GM12874 (cell line): ENCODE results near the gene KIRREL3.

Experiments
- TF ChIP-seq, protein P1 (sequence below): IDR thresholded peaks from 2 replicates; pipeline ENCODE4 v1.5.1; 2011; ENCODE audit warnings: low read depth, mild to moderate bottlenecking, control low read depth, low read length, moderate library complexity; ENCODE audit not compliant: insufficient read depth

KIRREL3 gene

DNA sequence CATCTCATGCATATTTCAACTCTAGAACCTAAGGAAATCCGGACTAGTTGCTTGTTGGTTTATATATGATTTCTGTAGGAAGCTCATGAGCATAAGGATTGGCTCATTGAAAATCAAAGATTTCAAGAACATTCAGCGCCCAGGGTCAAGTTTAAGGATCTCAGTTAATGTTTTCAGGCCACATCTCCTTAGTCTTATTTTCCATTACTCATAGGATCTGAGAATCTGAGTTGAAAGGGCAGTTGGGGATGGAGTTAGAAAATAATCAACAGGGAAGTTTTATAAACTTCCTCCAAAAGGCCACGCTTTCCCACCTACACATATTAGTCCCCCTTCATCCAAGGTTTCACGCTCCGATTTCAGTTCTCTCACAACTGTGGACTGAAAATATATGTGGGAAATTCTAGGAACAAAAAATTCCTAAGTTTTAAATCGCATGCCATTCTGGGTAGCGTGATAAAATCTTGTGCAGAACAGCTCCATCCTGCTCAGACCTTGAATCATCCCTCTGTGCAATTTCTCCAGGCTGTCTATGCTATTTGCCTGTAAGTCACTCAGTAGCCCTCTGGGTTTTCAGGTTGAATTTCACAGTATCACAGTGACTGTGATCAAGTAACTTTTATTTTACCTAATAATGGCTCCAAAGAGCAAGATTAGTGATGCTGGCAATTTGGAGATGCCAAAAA is 160.2 kb downstream of the KIRREL3 start:
- TF ChIP-seq, protein P1, sequence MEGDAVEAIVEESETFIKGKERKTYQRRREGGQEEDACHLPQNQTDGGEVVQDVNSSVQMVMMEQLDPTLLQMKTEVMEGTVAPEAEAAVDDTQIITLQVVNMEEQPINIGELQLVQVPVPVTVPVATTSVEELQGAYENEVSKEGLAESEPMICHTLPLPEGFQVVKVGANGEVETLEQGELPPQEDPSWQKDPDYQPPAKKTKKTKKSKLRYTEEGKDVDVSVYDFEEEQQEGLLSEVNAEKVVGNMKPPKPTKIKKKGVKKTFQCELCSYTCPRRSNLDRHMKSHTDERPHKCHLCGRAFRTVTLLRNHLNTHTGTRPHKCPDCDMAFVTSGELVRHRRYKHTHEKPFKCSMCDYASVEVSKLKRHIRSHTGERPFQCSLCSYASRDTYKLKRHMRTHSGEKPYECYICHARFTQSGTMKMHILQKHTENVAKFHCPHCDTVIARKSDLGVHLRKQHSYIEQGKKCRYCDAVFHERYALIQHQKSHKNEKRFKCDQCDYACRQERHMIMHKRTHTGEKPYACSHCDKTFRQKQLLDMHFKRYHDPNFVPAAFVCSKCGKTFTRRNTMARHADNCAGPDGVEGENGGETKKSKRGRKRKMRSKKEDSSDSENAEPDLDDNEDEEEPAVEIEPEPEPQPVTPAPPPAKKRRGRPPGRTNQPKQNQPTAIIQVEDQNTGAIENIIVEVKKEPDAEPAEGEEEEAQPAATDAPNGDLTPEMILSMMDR = no peak

DNA sequence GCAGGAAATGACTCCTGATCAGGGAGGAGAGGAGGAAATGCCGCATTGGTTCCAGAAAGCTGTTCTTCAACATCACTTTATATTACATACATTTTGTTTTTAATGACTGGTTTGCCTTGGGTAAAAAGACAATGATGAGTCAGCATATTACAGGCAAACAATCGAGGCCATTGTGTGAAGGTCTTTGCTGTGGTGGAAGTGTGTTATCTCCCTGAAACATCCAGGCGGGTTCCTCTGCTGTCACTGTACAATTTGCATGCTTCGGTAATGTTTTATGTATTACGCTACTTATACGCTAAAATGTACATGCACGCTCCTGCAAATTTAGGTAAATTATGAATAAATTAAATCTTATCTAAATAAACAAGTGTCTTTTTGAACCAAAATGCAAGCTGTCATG is 161.1 kb downstream of the KIRREL3 start:
- TF ChIP-seq, protein P1 = no peak

DNA sequence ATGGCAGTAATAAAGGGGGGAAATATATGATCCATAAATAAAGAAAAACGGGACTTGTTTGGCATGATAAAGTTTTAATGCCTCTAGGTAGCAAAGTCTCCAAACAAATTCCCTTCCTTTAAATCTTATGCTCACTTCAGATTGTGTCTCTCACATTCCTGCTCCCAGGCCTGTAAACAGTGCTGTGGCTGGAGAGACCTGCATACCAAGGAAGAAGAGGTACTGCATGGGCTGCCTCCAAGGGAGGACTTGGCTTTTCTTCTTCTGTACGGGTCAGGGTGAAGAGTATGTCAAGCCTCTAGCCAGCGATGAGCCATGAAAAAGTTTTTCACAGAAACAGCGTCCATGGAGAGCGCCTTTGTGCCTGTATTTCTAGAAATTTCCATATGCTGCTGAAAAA is 161.8 kb downstream of the KIRREL3 start:
- TF ChIP-seq, protein P1 = no peak

DNA sequence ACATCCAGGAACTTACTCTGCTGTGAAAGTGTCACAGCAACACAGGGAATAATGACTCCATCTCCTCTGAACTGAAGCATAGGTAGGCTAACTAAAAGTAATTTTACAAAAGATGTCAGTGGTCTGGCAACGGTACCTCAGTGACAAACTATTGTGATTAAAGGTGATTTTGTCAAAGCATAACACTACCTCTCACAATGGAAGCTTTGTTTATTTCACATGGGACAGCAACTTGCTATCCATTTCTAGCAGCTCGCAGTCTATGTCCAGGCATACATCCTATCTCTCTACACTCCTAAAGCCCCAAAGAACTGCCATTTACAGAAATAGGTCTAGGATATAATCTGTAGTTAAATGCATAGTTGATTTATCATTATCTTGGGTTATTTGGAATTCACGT is 163.0 kb downstream of the KIRREL3 start:
- TF ChIP-seq, protein P1 = no peak

DNA sequence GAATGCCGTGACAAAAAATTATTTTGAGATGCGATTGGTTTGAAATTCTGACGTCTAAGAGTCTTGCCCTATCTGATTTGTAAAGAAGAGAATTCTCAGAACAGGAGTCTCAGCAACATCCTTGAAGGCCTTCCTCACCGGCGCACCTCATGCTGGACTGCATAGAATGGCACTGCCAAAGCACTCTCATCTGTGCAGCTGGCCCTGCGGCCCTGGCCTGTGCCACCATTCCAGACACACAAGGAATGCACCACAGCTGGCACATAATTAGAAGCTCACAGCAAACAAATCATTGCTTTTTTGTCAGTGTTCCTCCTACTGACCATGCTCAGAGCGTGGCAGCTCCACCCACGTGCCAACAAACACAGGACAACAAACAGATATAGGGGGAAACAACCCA is 166.0 kb downstream of the KIRREL3 start:
- TF ChIP-seq, protein P1 = no peak

DNA sequence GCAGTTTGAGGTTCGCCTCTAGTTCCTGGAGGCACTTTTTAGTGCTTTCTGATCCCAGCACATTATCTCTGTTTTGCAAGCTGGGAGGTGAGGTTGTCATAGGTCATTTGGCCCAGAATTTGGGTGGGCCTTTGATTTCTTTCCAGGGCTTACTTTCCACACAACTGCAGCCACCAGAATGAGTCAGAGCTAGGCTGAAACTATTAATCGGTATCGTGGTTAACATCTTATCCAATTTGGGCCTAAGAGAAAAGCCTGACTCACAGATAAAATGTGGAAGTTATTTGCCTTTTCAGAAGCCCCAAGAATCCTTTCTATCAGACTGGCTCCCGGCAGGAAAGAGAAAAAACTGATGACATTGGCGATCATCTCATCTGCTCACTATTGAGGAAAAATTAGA is 166.4 kb downstream of the KIRREL3 start:
- TF ChIP-seq, protein P1 = no peak

DNA sequence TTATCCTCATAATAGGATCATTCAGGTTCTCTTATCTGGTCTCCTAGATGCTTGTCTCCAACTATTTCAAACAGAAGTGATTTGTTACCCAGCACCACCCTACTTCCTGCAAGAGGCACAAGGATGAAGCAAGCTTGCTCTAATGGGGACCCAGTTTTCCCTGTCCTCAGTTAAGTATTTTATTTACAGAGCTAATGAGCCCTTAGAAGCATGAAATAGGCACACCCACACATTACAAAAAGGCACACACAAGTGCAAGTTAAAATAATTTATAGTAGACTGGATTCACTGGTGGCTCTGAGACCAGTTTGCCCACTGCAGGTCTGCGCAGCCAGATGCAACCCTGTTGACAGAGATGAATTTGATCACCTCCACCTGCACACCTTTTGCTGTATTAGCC is 167.5 kb downstream of the KIRREL3 start:
- TF ChIP-seq, protein P1 = no peak
